ENCODE data around the gene EPHB1. TPM values are rescaled to one million over a fixed set of nuclear protein-coding genes. Genes with fewer than 3 reads are reported as not detected.

Gene EPHB1
- polyA plus RNA-seq, 4 donors = 0.65 to 1.0 TPM; not detected in 2

- WGBS, 3 donors = 95 to 98% (median 95%) methylated on average over 2 of the region's 2 CpGs
- no peak for FAIRE-seq
- Histone ChIP-seq H3K4me3 (ENCODE audit: low read depth in 1 of 3, low read length in 3 of 3) (no peak overlapping the region), H3K4me1 (ENCODE audit: control insufficient read depth in 3 of 3, insufficient read depth in 2 of 3, low read depth in 1 of 3, low read length in 2 of 3) (no peaks in the 10 kb centered on the region), H3K9me3 (ENCODE audit: control insufficient read depth in 2 of 2, insufficient read depth in 1 of 2, low read depth in 1 of 2, low read length in 1 of 2) (no peaks in the 10 kb centered on the region), H3K36me3 (ENCODE audit: control insufficient read depth in 3 of 3, insufficient read depth in 2 of 3, low read depth in 1 of 3, low read length in 3 of 3) (peaks cover 0 to 2% (median 0%) of the 10 kb centered on the region in 3 donors), H3K27me3 (ENCODE audit: control insufficient read depth in 3 of 3, insufficient read depth in 3 of 3, low read length in 3 of 3) (no peaks in the 10 kb centered on the region), H3K27ac (ENCODE audit: low read depth in 1 of 3, low read length in 2 of 3) (no peak overlapping the region)
- no peak for DNase-seq
Measured at GRCh38 chr3:135154186-135154585, 359.1 kb downstream of the EPHB1 start.

DNA sequence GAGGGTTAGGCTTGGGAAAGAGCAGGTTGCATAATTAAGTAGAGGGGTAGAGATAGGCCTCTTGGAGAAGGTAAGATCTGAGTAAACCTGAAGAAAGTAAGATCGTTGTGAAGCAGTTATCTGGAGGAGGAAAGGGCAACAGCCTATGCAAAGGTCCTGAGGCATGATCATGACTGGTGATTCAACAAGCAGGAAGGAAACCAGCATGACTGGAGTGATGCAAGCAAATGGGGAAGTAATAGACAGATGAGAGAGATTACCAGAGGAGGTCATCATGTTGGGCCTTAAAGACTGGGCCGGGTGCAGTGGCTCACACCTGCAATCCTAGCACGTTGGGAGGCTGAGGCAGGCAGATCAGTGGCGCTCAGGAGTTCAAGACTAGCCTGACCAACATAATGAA, 360.2 kb downstream of the EPHB1 start:
- H3K4me1 ChIP-seq (ENCODE audit: control insufficient read depth in 3 of 3, insufficient read depth in 2 of 3, low read depth in 1 of 3, low read length in 2 of 3) = no peaks in the 10 kb centered on the region
- no peak overlapping the region for H3K27ac ChIP-seq (ENCODE audit: low read depth in 1 of 3, low read length in 2 of 3)
- H3K4me3 ChIP-seq (ENCODE audit: low read depth in 1 of 3, low read length in 3 of 3) = no peak overlapping the region
- FAIRE-seq (no peak), DNase-seq (no peak)
- peaks cover 0 to 2% (median 0%) of the 10 kb centered on the region in 3 donors for H3K36me3 ChIP-seq (ENCODE audit: control insufficient read depth in 3 of 3, insufficient read depth in 2 of 3, low read depth in 1 of 3, low read length in 3 of 3)
- H3K27me3 ChIP-seq (ENCODE audit: control insufficient read depth in 3 of 3, insufficient read depth in 3 of 3, low read length in 3 of 3) = no peaks in the 10 kb centered on the region
- H3K9me3 ChIP-seq (ENCODE audit: control insufficient read depth in 2 of 2, insufficient read depth in 1 of 2, low read depth in 1 of 2, low read length in 1 of 2) = no peaks in the 10 kb centered on the region
- 82 to 85% (median 84%) methylated on average over 4 of the region's 4 CpGs for WGBS, 3 donors

DNA sequence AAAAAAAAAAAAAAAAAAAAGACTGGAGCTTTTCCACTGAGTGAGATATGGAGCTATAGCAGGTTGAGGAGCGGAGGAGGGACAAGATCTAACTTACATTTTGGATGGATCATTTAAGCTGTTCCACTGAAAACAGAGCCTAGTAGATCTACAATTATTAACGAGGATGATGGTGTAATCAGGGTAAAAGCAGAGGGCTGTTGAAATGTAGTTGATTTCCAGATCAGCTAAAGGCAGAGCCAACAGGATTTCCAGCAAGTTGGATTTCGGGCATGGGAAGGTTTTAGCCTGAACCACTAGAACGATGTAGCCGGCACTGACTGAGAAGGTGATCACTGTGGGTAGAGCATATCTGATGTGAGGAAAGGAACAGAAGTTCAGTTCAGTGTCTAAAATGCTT, 360.7 kb downstream of the EPHB1 start:
- H3K27ac ChIP-seq (ENCODE audit: low read depth in 1 of 3, low read length in 2 of 3) = no peak overlapping the region
- no peaks in the 10 kb centered on the region for H3K4me1 ChIP-seq (ENCODE audit: control insufficient read depth in 3 of 3, insufficient read depth in 2 of 3, low read depth in 1 of 3, low read length in 2 of 3)
- H3K36me3 ChIP-seq (ENCODE audit: control insufficient read depth in 3 of 3, insufficient read depth in 2 of 3, low read depth in 1 of 3, low read length in 3 of 3) = peaks cover 0 to 2% (median 0%) of the 10 kb centered on the region in 3 donors
- no peaks in the 10 kb centered on the region for H3K9me3 ChIP-seq (ENCODE audit: control insufficient read depth in 2 of 2, insufficient read depth in 1 of 2, low read depth in 1 of 2, low read length in 1 of 2)
- no peak overlapping the region for H3K4me3 ChIP-seq (ENCODE audit: low read depth in 1 of 3, low read length in 3 of 3)
- no peaks in the 10 kb centered on the region for H3K27me3 ChIP-seq (ENCODE audit: control insufficient read depth in 3 of 3, insufficient read depth in 3 of 3, low read length in 3 of 3)
- no peak for DNase-seq
- WGBS, 3 donors = 84 to 93% (median 89%) methylated on average over 5 of the region's 5 CpGs
- no peak for FAIRE-seq

DNA sequence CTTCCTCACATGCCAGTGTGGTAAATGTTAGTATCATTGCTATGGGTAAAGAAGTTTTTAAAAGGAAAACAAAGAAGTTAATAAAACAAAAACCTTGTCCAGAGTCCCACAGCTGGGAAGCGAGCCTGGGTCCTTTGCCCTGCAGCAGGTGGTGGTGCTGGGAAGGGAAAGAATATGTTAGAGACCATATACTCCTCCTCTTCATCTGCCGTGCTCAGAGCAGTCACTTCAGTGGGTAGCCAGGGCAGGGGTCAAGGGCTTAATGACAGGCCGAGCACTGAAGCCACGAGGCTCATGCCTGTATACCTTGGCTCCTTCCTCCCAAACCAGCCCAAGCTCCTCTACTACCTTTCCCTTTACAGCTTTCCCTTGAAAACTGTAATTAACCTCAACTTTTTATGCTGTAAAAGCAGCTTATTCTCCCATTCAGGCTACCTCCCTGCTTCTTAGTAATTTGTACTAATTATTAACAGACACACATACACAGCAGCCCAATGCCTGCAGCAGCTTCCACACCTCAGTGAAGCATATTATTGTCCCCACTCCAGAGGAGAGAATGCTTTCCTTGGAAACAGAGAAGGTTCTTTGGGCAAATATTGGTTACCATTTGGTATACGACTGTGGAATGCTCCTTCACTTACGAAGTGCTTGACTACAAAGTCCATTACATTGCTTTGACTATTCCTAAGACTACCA, 362.1 kb downstream of the EPHB1 start:
- FAIRE-seq = no peak
- WGBS, 3 donors = 71 to 78% (median 72%) methylated on average over 6 of the region's 6 CpGs

DNA sequence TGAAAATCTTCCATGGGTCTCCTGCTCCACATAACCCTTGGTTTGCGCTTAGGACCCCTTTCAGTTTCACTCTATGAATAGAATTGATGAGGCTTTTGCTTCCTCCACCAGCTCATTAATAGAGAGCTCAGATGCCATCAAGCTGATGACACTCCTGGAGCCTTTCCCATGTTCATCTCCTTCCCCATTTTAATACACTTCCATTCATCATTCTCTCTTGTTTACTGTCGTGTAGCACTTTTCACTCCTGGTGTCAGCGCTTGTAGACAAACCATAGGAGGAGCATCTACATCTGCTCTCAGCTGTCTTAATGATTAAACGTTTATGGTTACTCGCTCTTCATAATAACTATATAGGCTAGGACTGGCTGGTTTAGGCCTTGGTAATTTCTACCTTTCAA, 363.5 kb downstream of the EPHB1 start:
- no peak overlapping the region for H3K4me3 ChIP-seq (ENCODE audit: low read depth in 1 of 3, low read length in 3 of 3)

More for the DNA sequence above, 362.1 kb downstream of the EPHB1 start:
- Histone ChIP-seq H3K27me3 (ENCODE audit: control insufficient read depth in 3 of 3, insufficient read depth in 3 of 3, low read length in 3 of 3) (no peaks in the 10 kb centered on the region), H3K27ac (ENCODE audit: low read depth in 1 of 3, low read length in 2 of 3) (no peak overlapping the region), H3K4me3 (ENCODE audit: low read depth in 1 of 3, low read length in 3 of 3) (no peak overlapping the region), H3K9me3 (ENCODE audit: control insufficient read depth in 2 of 2, insufficient read depth in 1 of 2, low read depth in 1 of 2, low read length in 1 of 2) (no peaks in the 10 kb centered on the region), H3K36me3 (ENCODE audit: control insufficient read depth in 3 of 3, insufficient read depth in 2 of 3, low read depth in 1 of 3, low read length in 3 of 3) (peaks cover 0 to 2% (median 0%) of the 10 kb centered on the region in 3 donors), H3K4me1 (ENCODE audit: control insufficient read depth in 3 of 3, insufficient read depth in 2 of 3, low read depth in 1 of 3, low read length in 2 of 3) (no peaks in the 10 kb centered on the region)
- no peak for DNase-seq

DNA sequence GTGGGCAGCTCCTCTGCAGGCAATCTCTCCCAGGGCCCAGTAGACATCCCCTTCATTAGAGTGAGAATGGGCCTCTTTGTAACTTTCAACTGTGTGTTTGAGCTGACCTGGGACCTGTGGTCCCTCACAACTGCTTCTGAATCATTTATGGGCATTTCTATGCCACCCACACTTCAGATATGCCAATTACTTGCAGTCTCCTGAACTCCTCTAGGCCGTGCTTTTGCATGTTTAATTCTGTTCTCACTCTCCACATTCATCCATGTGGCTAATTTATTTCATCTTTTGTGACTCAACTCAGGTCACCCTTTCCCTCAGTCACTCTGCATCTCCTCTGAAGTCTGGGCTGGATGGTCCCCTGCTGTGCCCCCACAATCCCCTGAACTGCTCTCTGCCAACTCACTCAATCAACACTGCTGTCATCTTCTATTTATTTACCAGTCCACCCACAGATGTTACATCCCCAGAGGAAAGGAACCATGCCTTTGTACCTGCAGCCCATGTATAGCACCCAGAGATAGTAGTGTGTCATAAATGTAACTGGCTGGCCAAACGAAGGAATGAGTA, 364.7 kb downstream of the EPHB1 start:
- no peaks in the 10 kb centered on the region for H3K9me3 ChIP-seq (ENCODE audit: control insufficient read depth in 2 of 2, insufficient read depth in 1 of 2, low read depth in 1 of 2, low read length in 1 of 2)
- no peak for FAIRE-seq
- no peaks in the 10 kb centered on the region for H3K4me1 ChIP-seq (ENCODE audit: control insufficient read depth in 3 of 3, insufficient read depth in 2 of 3, low read depth in 1 of 3, low read length in 2 of 3)
- H3K36me3 ChIP-seq (ENCODE audit: control insufficient read depth in 3 of 3, insufficient read depth in 2 of 3, low read depth in 1 of 3, low read length in 3 of 3) = no peaks in the 10 kb centered on the region
- no peak for DNase-seq
- H3K27ac ChIP-seq (ENCODE audit: low read depth in 1 of 3, low read length in 2 of 3) = no peak overlapping the region
- WGBS, 3 donors = 46 to 56% (median 47%) methylated on average over 2 of the region's 2 CpGs
- H3K4me3 ChIP-seq (ENCODE audit: low read depth in 1 of 3, low read length in 3 of 3) = no peak overlapping the region
- H3K27me3 ChIP-seq (ENCODE audit: control insufficient read depth in 3 of 3, insufficient read depth in 3 of 3, low read length in 3 of 3) = no peaks in the 10 kb centered on the region

More for the DNA sequence above, 363.5 kb downstream of the EPHB1 start:
- peaks cover 0 to 2% (median 0%) of the 10 kb centered on the region in 3 donors for H3K36me3 ChIP-seq (ENCODE audit: control insufficient read depth in 3 of 3, insufficient read depth in 2 of 3, low read depth in 1 of 3, low read length in 3 of 3)
- no peaks in the 10 kb centered on the region for H3K27me3 ChIP-seq (ENCODE audit: control insufficient read depth in 3 of 3, insufficient read depth in 3 of 3, low read length in 3 of 3)
- H3K27ac ChIP-seq (ENCODE audit: low read depth in 1 of 3, low read length in 2 of 3) = no peak overlapping the region
- no peaks in the 10 kb centered on the region for H3K4me1 ChIP-seq (ENCODE audit: control insufficient read depth in 3 of 3, insufficient read depth in 2 of 3, low read depth in 1 of 3, low read length in 2 of 3)
- no peaks in the 10 kb centered on the region for H3K9me3 ChIP-seq (ENCODE audit: control insufficient read depth in 2 of 2, insufficient read depth in 1 of 2, low read depth in 1 of 2, low read length in 1 of 2)
- WGBS, 3 donors = 83 to 92% (median 89%) methylated on average over 5 of the region's 5 CpGs
- DNase-seq = no peak
- FAIRE-seq = no peak

- H3K36me3 ChIP-seq (ENCODE audit: control insufficient read depth in 3 of 3, insufficient read depth in 2 of 3, low read depth in 1 of 3, low read length in 3 of 3) = no peaks in the 10 kb centered on the region
- H3K27ac ChIP-seq (ENCODE audit: low read depth in 1 of 3, low read length in 2 of 3) = no peak overlapping the region
- no peaks in the 10 kb centered on the region for H3K9me3 ChIP-seq (ENCODE audit: control insufficient read depth in 2 of 2, insufficient read depth in 1 of 2, low read depth in 1 of 2, low read length in 1 of 2)
- no peak for DNase-seq
- no peak for FAIRE-seq
- H3K27me3 ChIP-seq (ENCODE audit: control insufficient read depth in 3 of 3, insufficient read depth in 3 of 3, low read length in 3 of 3) = no peaks in the 10 kb centered on the region
- WGBS, 3 donors = 69 to 86% (median 79%) methylated on average over 1 of the region's 1 CpG
- H3K4me1 ChIP-seq (ENCODE audit: control insufficient read depth in 3 of 3, insufficient read depth in 2 of 3, low read depth in 1 of 3, low read length in 2 of 3) = no peaks in the 10 kb centered on the region
- no peak overlapping the region for H3K4me3 ChIP-seq (ENCODE audit: low read depth in 1 of 3, low read length in 3 of 3)
Measured at GRCh38 chr3:135161425-135161824, 366.4 kb downstream of the EPHB1 start.

GRCh38 chr3:135163701-135164100, 368.6 kb downstream of the EPHB1 start:
- Histone ChIP-seq H3K9me3 (ENCODE audit: control insufficient read depth in 2 of 2, insufficient read depth in 1 of 2, low read depth in 1 of 2, low read length in 1 of 2) (no peaks in the 10 kb centered on the region), H3K4me3 (ENCODE audit: low read depth in 1 of 3, low read length in 3 of 3) (no peak overlapping the region), H3K36me3 (ENCODE audit: control insufficient read depth in 3 of 3, insufficient read depth in 2 of 3, low read depth in 1 of 3, low read length in 3 of 3) (no peaks in the 10 kb centered on the region), H3K4me1 (ENCODE audit: control insufficient read depth in 3 of 3, insufficient read depth in 2 of 3, low read depth in 1 of 3, low read length in 2 of 3) (no peaks in the 10 kb centered on the region), H3K27ac (ENCODE audit: low read depth in 1 of 3, low read length in 2 of 3) (no peak overlapping the region), H3K27me3 (ENCODE audit: control insufficient read depth in 3 of 3, insufficient read depth in 3 of 3, low read length in 3 of 3) (no peaks in the 10 kb centered on the region)
- DNase-seq (no peak), FAIRE-seq (no peak)
- 89 to 95% (median 92%) methylated on average over 5 of the region's 5 CpGs for WGBS, 3 donors
